Measurements from ENCODE around the gene FAM241B. TPM values are rescaled to one million over a fixed set of nuclear protein-coding genes. Genes with fewer than 3 reads are reported as not detected.
A peak's percentile ranks its signal among the peaks of the same experiment; 100 is the strongest.

Gene FAM241B
- total and polyA plus RNA-seq, 4 experiments from 2014 or later, result 9.4 to 24.9 (median 14.0) TPM

DNA sequence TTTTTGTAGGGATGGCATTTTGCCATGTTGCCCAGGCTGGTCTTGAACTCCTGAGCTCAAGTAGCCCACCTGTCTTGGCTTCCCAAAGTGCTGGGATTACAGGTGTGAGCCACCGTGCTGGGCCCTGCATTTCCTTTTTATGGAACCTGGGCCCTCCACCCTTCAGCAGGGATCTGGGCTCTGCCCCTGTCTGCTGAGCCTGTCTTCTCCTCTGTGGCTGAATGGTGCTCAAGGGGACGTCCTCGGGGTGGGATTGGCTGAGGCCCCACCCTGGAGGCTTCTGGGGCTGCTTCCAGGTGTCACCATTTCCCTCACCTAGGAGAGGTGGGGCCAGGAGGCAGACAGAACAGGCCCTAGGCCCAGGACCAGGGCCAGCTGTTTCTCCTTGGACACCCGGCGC, 18.4 kb downstream of the FAM241B start:
- Mint-ChIP-seq H3K4me1 (peaks cover 8 to 21% (median 14%) of the 10 kb centered on the region in 4 donors), H3K9me3 (no peaks in the 10 kb centered on the region), H3K36me3 (no peaks in the 10 kb centered on the region), H3K27ac (peak overlapping the region in 1 of 7 donors; percentile 57), H3K27me3 (no peaks in the 10 kb centered on the region), H3K4me3 (no peak overlapping the region)
- Histone ChIP-seq H3K4me1 (ENCODE audit: insufficient read depth, low read length) (peaks cover 18% of the 10 kb centered on the region), H3K4me3 (ENCODE audit: low read length in 2 of 2) (no peak overlapping the region), H3K27me3 (ENCODE audit: insufficient read depth, low read length) (no peaks in the 10 kb centered on the region), H3K9me3 (ENCODE audit: control insufficient read depth in 1 of 2, low read length in 2 of 2) (no peaks in the 10 kb centered on the region), H3K36me3 (ENCODE audit: insufficient read depth, low read length) (no peaks in the 10 kb centered on the region), H3K27ac (ENCODE audit: low read depth, low read length) (no peak overlapping the region)
- ChIA-PET POLR2A (ENCODE audit: partially characterized antibody) (no interaction called here), CTCF (ENCODE audit: partially characterized antibody) (interaction anchor here (0.6 to 5.0 kb wide), 3 partner anchors 8 to 133 kb away, joined by 3 to 32 read pairs (median 3); no protein-coding TSS in a partner anchor)
- intact Hi-C loops (cut with micrococcal nuclease), result no loop called here
- no peak for DNase-seq

GRCh38 chr10:69649786-69650550, 19.9 kb downstream of the FAM241B start:
- CTCF ChIA-PET (ENCODE audit: partially characterized antibody), result interaction anchor here (1.0 to 1.6 kb wide), 4 partner anchors 8 to 66 kb away, joined by 3 to 5 read pairs (median 4); no protein-coding TSS in a partner anchor
- H3K27ac ChIP-seq (ENCODE audit: low read depth, low read length), result no peak overlapping the region
- no peak for DNase-seq
- POLR2A ChIA-PET (ENCODE audit: partially characterized antibody), result interaction anchor here (0.9 kb wide), 1 partner anchor 126 kb away, joined by 3 read pairs; no protein-coding TSS in a partner anchor
- H3K27me3 ChIP-seq (ENCODE audit: insufficient read depth, low read length), result no peaks in the 10 kb centered on the region
- intact Hi-C loops (cut with micrococcal nuclease), result no loop called here
- H3K27ac Mint-ChIP-seq, result no peak overlapping the region
- H3K9me3 ChIP-seq (ENCODE audit: control insufficient read depth in 1 of 2, low read length in 2 of 2), result no peaks in the 10 kb centered on the region
- no peaks in the 10 kb centered on the region for H3K9me3 Mint-ChIP-seq
- no peaks in the 10 kb centered on the region for H3K27me3 Mint-ChIP-seq
- no peaks in the 10 kb centered on the region for H3K36me3 ChIP-seq (ENCODE audit: insufficient read depth, low read length)
- no peaks in the 10 kb centered on the region for H3K36me3 Mint-ChIP-seq
- H3K4me3 Mint-ChIP-seq, result no peak overlapping the region
- no peak overlapping the region for H3K4me3 ChIP-seq (ENCODE audit: low read length in 2 of 2)
- H3K4me1 Mint-ChIP-seq, result peaks cover 8 to 21% (median 14%) of the 10 kb centered on the region in 4 donors
- H3K4me1 ChIP-seq (ENCODE audit: insufficient read depth, low read length), result peaks cover 18% of the 10 kb centered on the region

GRCh38 chr10:69650589-69651261, 20.7 kb downstream of the FAM241B start:
- peaks cover 8 to 21% (median 14%) of the 10 kb centered on the region in 4 donors for H3K4me1 Mint-ChIP-seq
- H3K27me3 Mint-ChIP-seq, result no peaks in the 10 kb centered on the region
- H3K36me3 Mint-ChIP-seq, result no peaks in the 10 kb centered on the region
- ChIA-PET POLR2A (ENCODE audit: partially characterized antibody) (interaction anchor here (0.9 kb wide), 1 partner anchor 127 kb away, joined by 3 read pairs; no protein-coding TSS in a partner anchor), CTCF (ENCODE audit: partially characterized antibody) (interaction anchor here (1.0 to 1.6 kb wide), 4 partner anchors 9 to 65 kb away, joined by 3 to 5 read pairs (median 4); no protein-coding TSS in a partner anchor)
- no peaks in the 10 kb centered on the region for H3K9me3 ChIP-seq (ENCODE audit: control insufficient read depth in 1 of 2, low read length in 2 of 2)
- H3K9me3 Mint-ChIP-seq, result no peaks in the 10 kb centered on the region
- no peaks in the 10 kb centered on the region for H3K36me3 ChIP-seq (ENCODE audit: insufficient read depth, low read length)
- DNase-seq, result peak in 1 of 5 donors; percentile 14
- H3K27ac ChIP-seq (ENCODE audit: low read depth, low read length), result no peak overlapping the region
- no peaks in the 10 kb centered on the region for H3K27me3 ChIP-seq (ENCODE audit: insufficient read depth, low read length)
- peak overlapping the region in 2 of 7 donors; percentile 51 for H3K27ac Mint-ChIP-seq
- intact Hi-C loops (cut with micrococcal nuclease), result no loop called here
- H3K4me3 ChIP-seq (ENCODE audit: low read length in 2 of 2), result no peak overlapping the region
- H3K4me1 ChIP-seq (ENCODE audit: insufficient read depth, low read length), result peaks cover 18% of the 10 kb centered on the region
- peak overlapping the region in 5 of 8 donors; percentile 32 to 72 (median 59) for H3K4me3 Mint-ChIP-seq

GRCh38 chr10:69651362-69651761, 21.3 kb downstream of the FAM241B start:
- ChIA-PET CTCF (ENCODE audit: partially characterized antibody) (interaction anchor here (1.0 to 1.6 kb wide), 4 partner anchors 10 to 64 kb away, joined by 3 to 5 read pairs (median 4); no protein-coding TSS in a partner anchor), POLR2A (ENCODE audit: partially characterized antibody) (no interaction called here)
- no peak for DNase-seq
- Mint-ChIP-seq H3K27me3 (no peaks in the 10 kb centered on the region), H3K27ac (peak overlapping the region in 3 of 7 donors; percentile 18 to 51 (median 38)), H3K4me1 (peaks cover 8 to 21% (median 14%) of the 10 kb centered on the region in 4 donors), H3K9me3 (no peaks in the 10 kb centered on the region), H3K36me3 (no peaks in the 10 kb centered on the region), H3K4me3 (peak overlapping the region in 6 of 8 donors; percentile 32 to 72 (median 58))
- H3K4me3 ChIP-seq (ENCODE audit: low read length in 2 of 2), result no peak overlapping the region
- no peak overlapping the region for H3K27ac ChIP-seq (ENCODE audit: low read depth, low read length)
- no peaks in the 10 kb centered on the region for H3K27me3 ChIP-seq (ENCODE audit: insufficient read depth, low read length)
- intact Hi-C loops (cut with micrococcal nuclease), result no loop called here
- H3K9me3 ChIP-seq (ENCODE audit: control insufficient read depth in 1 of 2, low read length in 2 of 2), result no peaks in the 10 kb centered on the region
- H3K4me1 ChIP-seq (ENCODE audit: insufficient read depth, low read length), result peaks cover 18% of the 10 kb centered on the region
- no peaks in the 10 kb centered on the region for H3K36me3 ChIP-seq (ENCODE audit: insufficient read depth, low read length)

GRCh38 chr10:69652111-69652856, 22.2 kb downstream of the FAM241B start:
- H3K27ac Mint-ChIP-seq, result peak overlapping the region in 1 of 7 donors; percentile 57
- H3K4me1 Mint-ChIP-seq, result peaks cover 8 to 21% (median 14%) of the 10 kb centered on the region in 4 donors
- Histone ChIP-seq H3K4me3 (ENCODE audit: low read length in 2 of 2) (no peak overlapping the region), H3K36me3 (ENCODE audit: insufficient read depth, low read length) (no peaks in the 10 kb centered on the region), H3K27ac (ENCODE audit: low read depth, low read length) (no peak overlapping the region), H3K4me1 (ENCODE audit: insufficient read depth, low read length) (peaks cover 18% of the 10 kb centered on the region), H3K27me3 (ENCODE audit: insufficient read depth, low read length) (no peaks in the 10 kb centered on the region), H3K9me3 (ENCODE audit: control insufficient read depth in 1 of 2, low read length in 2 of 2) (no peaks in the 10 kb centered on the region)
- no peak overlapping the region for H3K4me3 Mint-ChIP-seq
- POLR2A ChIA-PET (ENCODE audit: partially characterized antibody), result no interaction called here
- no peaks in the 10 kb centered on the region for H3K9me3 Mint-ChIP-seq
- H3K27me3 Mint-ChIP-seq, result peaks cover 0 to 2% of the 10 kb centered on the region in 2 donors
- no peak for DNase-seq
- H3K36me3 Mint-ChIP-seq, result no peaks in the 10 kb centered on the region
- intact Hi-C loops (cut with micrococcal nuclease), result no loop called here
- CTCF ChIA-PET (ENCODE audit: partially characterized antibody), result interaction anchor here (1.6 kb wide), 1 partner anchor 64 kb away, joined by 4 read pairs; no protein-coding TSS in a partner anchor

DNA sequence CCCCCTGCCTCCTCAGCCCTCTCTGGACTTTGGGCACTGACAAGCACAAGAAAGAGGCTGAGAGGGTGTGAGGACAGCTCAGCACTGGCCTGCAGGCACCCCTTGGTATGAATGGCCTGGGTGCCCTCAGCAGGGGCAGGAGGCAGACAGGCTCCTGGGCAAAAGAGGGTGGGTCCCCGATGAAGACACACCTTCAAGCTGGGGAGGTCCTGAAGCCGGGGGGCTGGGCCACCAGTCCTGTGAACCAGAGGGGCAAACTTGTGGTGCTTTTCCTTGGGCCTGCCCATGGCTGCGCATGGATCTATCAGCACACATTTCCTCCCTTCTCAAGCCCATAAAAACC, 22.8 kb downstream of the FAM241B start:
- Histone ChIP-seq H3K9me3 (ENCODE audit: control insufficient read depth in 1 of 2, low read length in 2 of 2) (no peaks in the 10 kb centered on the region), H3K36me3 (ENCODE audit: insufficient read depth, low read length) (no peaks in the 10 kb centered on the region), H3K4me1 (ENCODE audit: insufficient read depth, low read length) (peaks cover 18% of the 10 kb centered on the region), H3K27ac (ENCODE audit: low read depth, low read length) (no peak overlapping the region), H3K4me3 (ENCODE audit: low read length in 2 of 2) (no peak overlapping the region), H3K27me3 (ENCODE audit: insufficient read depth, low read length) (peaks cover 3% of the 10 kb centered on the region)
- no peak for DNase-seq
- H3K4me1 Mint-ChIP-seq, result peaks cover 8 to 21% (median 14%) of the 10 kb centered on the region in 4 donors
- CTCF ChIA-PET (ENCODE audit: partially characterized antibody), result interaction anchor here (1.6 kb wide), 1 partner anchor 63 kb away, joined by 4 read pairs; no protein-coding TSS in a partner anchor
- intact Hi-C loops (cut with micrococcal nuclease), result no loop called here
- no peaks in the 10 kb centered on the region for H3K36me3 Mint-ChIP-seq
- H3K9me3 Mint-ChIP-seq, result no peaks in the 10 kb centered on the region
- H3K27me3 Mint-ChIP-seq, result peaks cover 2 to 4% of the 10 kb centered on the region in 2 donors
- H3K4me3 Mint-ChIP-seq, result no peak overlapping the region
- H3K27ac Mint-ChIP-seq, result peak overlapping the region in 1 of 7 donors; percentile 15
- POLR2A ChIA-PET (ENCODE audit: partially characterized antibody), result no interaction called here

Measured in CD4-positive, alpha-beta memory T cell (primary cell).